HG02885 (cell line): ENCODE measurements around the gene HOXA5.

ENCODE experiments used
- ATAC-seq: cut with Tn5 transposase; IDR thresholded peaks from one replicate; pipeline ENCODE4 v1.9.1; 2021; ENCODE audit warnings: mild to moderate bottlenecking; ENCODE audit not compliant: unreplicated experiment, poor library complexity

Gene HOXA5

DNA sequence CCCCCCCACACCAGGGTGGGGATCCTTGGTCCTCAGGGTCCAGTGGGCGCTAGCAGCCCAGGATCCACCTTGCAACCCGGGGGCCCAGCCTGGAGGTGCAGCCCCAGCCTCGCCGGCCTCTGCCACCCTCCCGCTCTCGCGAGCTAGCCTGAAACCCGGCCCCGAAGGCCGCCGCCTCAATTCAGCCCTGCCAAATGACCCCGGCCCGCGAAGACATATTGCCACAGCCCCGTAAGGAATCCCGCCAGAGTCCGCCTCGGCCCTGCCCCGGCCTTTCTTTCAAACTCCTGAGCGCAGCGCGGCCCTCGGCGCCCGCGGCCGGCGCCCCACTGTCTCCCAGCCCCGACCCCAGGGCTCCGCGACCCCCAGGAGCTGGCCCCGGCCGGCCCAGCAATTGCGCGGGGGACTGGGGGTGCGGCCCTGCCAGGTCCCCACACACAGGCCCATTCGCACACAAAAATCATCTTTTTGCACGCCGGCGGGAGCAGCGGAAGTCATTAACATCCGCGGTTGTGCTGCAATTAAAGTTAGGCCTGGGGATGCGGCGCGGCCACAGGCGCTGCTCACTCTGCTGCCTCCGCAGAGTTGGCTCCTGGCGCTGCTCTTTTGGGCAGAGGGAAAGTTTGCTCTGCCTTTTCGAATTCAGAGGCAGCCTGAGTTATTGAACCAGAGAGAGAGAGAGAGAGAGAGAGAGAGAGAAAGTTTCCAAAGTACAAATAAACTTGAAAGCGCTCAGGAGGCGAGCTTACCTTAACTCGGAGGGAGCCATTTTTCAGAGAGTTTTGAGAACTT, 4.0 kb downstream of the HOXA5 start:
- no peak for ATAC-seq

DNA sequence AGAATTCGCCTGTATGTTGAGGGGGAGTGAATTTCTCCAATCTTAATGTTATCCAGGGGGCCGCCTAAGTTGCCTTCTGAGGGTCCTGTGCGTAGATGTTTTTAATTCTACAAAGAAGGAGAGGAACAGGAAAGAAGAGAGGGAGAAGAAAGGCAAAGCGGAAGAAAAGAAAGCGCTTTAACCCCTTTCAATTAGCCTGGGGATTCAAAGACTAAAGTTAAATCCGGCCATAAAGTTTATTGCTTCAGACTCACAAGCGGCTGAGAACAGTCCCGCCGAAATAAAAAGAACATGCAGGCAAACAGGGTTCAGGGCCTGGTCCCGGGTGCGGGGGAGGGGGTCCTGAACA, 4.5 kb downstream of the HOXA5 start:
- ATAC-seq, result no peak

DNA sequence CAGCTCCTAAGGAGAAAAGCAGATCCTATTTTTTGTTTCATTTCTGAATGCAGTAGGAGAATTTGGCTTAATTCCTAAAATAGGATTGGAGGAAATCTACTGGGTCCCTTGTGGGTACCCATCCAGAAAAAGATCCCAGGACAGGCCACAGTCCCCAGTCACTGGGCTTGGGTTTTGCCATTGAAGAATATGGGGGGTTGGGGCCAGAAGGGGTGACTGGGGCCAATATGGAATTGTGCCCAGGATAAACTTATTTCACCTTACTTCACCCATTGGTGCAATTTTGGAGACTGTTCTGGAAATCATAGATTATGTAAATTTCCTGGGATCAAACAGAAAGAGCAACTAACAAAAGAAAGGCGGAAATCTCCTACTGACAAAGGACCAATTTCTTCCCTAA, 5.0 kb downstream of the HOXA5 start:
- no peak for ATAC-seq

DNA sequence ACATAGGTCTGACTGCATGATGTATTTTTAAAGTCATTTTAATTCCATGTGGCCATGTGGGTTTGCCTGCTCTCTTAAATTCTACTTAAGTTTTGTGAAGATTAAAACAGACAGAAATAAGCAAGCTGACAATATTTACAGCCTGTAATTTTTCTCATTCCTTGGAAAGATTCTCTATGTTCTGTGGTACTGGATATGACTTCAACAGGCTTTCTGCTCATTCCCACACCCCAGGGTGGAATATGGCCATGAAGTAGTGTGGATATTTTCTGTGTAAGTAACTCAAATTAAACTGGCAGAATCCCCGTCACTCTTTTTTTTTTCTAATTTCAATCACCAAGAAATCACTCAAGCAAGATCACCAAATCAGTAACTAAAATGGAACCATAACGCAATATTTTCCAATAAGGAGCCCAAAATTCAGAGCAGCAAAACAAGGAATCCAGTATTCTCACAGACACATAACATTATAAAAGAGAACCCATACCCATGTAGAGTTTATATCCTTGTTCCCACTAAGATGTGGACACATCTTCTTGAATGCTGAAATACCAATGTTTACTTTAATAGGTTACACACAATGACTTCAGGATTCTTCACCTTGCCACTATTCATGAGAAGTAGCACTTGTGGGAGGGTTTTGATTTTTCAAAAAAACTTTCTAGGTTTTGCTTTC, 5.7 kb downstream of the HOXA5 start:
- ATAC-seq, result no peak

DNA sequence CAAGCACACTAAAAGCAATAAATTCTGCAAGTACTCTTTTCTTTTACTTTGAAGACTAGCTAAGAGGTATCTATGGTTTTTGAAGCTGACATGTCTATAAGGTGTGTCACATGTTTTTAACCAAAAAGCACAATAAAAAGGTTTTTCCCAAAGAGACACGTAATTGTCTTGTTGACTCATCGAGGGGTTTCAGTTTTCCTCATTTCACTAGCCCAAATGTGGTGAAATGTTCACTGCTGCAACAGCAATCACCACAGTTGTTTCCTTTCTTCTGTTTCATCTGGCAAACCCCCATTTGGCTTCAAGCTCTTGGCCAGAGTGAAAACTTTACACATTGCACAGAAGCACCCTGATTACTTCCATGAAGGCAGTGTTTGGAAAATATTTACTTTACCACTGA, 9.1 kb downstream of the HOXA5 start:
- peak; percentile 43 for ATAC-seq

DNA sequence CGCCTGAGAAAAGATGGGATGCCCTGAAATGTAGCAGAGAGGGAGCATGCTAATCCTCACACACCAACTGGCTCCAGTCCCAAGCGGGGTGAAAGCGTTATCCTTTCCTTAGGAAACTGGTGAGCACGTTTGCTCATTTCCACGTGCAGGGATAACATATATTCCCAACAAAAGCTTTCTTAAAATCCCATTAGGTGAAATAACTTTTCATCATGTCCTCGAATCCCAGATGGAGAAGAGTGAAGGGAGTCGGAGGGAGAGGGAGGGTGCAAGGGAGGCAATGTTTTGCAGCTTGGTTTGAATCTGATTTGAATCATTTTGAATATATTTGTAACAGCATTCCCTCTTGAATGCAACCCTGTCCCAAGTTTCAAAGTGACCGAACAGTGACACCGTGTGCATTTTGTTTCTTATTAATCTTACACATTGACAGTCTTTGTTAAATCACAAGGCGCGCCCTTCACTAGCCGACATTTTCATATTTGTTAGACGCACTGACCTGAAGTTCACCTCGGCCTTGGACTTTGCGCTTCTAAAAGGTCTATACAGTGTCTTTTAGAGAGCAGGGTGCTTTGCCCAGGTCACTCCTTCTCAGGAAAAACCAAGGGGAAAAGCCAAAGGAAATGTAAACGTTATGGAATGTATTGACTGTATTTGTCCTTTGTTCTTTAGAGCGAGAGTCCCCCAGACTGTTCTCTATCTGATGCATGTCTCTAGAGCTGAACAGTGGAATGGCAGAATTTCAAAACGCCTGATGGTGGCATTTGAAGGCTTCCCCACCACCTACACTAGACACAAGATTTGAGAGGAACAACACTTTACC, 9.9 kb downstream of the HOXA5 start:
- ATAC-seq, result no peak

DNA sequence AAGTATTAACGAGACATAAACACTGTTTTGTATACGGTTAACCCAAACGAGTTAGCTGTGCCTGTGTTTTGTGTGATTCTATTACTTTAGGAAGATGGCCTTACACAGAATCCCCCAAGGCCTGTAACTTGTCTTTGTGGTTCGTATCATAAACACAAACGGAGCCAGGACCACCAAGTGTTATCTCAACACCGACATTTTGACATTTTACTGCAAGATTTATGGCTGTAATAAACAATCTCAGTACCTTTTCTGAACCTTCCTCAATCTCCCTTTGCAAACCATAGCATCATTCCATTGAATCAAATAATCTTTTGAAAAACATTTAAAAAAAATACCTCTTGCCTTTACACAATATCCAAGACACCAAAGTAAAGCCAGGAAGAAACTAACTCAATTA, 10.5 kb downstream of the HOXA5 start:
- ATAC-seq, result no peak

DNA sequence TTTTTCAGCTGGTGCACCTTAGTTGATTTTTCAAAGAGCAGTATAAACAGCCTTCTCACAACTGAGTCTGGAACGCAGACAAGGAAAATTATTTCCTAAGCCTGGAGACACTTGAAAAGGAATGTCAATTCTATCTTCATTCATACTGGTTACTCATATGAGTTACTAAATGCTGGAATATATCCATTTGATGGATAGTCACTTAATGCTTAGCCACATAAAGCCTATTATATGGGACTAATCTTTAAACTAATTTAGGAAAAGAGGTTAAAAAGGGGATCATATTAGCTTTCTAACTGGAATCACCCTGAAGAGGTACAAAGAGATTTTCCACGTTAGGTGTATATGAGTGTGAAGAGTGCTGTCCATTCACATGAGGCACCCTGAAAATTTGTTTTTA, 11.3 kb downstream of the HOXA5 start:
- no peak for ATAC-seq

DNA sequence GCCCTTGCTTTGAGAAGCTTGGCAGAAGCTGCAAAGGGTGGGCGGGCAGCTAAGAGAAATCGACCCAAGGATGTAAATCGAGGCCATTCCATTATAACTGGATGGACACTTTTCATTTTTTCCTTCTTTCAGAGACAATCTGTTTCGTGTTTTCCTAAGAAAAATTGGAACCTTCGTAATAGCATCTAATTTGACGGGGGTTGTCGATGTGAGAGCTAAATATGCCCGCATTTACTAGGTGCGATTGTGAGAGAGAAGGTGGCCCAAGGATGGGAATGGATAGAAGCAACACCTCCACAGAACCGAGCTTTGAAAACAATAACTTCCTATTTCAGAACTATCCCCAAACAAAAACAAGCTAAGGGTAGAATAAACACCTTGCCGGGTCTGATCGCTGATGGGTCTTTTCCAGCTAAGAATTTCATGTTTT, 12.1 kb downstream of the HOXA5 start:
- no peak for ATAC-seq

DNA sequence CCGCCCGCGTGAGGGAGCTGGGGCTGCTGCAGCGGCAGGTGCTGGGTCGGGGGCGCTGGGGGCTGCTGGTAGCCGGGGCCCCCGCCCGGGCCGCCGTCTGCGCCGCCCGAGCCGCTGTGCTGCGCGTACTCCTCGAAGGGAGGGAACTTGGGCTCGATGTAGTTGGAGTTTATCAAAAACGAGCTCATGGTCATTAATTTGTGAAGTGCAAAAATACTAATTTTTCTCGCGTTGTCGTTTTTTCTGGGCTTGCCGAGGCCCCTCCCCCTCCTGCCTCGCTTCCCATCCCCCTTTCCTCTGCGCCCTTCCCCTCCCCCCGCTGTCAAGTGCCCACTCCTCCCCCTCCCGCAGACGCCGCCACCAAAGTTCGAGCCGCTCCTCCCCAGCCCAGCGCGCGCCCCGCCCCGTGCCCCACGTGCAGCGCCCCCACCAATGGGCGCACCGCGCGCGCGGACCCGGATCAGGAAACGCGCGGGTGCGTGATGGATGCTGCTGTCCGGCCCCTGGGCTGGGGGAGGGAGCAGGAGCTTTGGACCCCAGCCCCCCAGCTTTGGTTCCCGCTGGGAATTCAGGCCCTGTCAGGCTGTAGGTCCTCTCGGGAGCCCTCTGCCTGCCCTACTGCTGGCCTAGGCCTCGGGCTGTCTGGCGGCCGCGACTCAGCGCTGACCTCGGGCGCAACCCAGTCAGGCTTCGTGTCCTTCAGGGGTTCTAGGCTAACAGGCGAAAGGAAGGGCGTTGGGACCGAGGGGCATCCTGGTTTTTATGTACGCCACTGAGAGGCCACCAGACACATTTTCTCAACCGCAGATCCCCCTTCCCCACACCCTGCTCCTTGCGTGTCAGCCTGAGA, 12.7 kb downstream of the HOXA5 start, which contains the start of gene HOXA4:
Gene HOXA4, minus strand, starts transcription at position 218 of the 850 bp plus-strand sequence. Its CDS starts 24 bp downstream, at position 194.
- ATAC-seq, result peak; percentile 71

DNA sequence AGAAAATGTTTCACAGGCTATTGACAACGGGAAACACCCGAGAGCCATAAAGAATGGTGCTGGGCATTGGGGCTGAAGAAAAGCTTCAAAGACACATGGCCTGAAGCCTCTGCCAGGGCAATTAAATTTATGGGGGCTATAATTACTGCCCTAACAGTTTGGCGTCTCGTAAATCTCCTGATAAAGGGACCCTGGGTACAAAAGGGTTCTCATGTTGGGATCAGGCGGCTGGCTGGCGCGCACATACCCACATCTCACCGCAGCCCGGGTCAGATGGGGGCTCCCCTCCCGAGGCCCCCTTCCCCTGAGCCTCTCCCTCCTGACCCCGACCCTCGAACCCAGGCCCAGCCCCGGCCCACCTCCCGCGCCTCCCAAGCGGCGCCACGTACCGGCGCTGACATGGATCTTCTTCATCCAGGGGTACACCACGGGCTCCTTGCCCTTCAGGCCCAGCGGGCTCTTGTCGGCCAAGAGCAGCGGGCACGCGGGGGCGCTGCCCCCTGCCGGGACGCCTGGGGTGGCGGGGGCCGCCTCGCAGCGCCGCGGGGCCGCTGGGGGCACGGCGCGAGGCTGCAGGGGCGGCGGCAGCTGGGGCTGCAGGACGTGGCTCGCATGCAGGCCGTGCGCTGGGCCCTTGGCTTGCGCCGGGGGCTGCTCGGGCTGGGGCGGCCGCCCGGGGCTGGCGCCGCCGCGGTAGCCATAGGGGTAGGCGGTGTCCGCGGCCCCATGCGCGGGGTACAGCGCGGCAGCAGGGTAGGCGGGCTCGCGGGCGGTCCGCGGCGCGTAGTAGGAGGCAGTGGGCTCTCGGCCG, 13.5 kb downstream of the HOXA5 start:
- peak; percentile 23 for ATAC-seq

DNA sequence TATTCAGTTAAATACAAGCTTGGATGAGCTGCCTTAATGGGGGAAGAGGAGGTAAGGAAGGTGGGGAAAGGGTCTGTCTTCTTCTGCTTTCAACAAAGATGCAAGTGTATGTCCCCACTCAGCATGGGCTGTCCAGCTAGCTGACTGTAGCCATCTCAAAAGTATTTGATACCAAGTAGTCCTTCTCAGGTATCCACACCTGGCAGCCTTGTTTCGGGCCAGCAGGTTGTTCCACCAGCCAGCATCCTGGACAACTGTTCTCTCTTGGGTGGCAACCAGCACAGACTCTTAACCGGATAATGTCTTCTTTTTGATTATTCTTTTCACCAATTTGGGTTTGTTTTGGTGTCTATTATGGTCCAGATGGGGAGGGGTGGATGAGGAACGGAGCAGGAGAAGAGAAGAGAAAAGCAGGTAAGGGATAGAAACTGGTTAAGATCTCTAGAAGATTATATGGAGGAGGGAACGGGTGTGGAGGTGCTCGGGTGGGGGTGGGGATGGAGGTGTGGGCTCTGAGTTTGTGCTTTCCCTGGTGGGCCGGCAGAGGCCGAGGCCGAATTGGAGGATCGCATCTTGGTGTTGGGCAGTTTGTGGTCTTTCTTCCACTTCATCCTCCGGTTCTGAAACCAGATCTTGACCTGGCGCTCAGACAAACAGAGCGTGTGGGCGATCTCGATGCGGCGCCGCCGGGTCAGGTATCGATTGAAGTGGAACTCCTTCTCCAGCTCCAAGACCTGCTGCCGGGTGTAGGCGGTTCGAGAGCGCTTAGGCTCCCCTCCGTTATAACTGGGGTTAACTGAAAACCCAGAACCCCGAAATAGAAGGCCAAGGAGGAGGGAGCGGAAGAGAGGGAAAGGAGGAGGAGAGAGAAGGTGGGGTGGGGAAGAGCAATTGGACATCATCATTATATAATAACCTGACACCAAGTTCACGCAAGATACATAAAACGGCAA, 14.4 kb downstream of the HOXA5 start:
- ATAC-seq, result no peak

DNA sequence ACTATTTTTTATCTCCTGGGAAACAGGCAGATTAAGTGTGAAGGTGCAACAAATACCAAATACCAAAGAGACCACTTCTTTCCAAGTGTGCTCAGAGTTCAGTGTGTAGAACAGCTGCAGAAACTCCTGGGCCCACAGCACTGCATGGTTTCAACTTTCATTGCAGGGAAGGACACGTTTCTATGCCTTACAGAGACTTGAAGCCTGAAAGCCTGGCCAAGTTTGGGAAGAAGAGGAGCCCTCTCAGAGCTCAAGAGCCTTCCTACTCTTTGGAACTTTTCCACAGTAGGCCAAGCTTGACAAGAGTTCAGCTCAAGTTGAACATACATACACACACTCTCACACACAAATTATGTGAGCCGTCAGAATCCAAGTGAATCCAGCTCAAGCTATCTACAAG, 15.4 kb downstream of the HOXA5 start:
- no peak for ATAC-seq

DNA sequence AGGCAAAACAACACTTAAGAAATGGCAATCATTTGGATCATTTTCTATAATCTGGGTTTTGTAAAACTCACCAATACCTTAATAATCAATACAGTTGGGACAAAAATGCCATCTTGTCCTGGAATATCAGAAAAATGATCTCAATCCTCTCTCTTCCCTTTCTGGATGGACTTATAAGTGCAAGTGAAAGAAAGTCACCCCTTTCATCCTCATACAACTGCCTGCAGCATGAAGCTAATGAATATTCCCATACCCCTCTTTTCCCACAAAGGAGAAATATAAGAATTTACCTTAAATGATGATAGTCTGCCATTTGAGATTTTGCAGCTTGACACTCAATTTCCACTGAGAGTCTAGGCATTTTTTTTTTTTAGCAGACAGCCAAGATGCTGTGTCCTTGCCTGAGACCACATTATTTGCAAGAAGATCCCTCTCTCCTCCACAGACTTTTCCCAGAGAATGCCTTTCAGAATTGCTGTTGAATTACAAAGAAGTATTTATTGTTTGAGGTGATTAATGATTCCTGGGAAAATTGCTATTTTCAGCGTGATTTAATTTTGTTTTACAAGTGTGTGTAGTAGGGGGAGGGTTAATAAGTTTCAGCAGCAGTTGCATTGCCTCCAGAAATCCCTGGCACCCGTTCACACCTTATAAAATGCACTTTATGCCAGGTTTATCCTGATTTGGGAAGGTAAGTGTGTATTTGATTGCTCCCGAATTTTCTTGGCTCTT, 16.7 kb downstream of the HOXA5 start:
- ATAC-seq, result no peak

DNA sequence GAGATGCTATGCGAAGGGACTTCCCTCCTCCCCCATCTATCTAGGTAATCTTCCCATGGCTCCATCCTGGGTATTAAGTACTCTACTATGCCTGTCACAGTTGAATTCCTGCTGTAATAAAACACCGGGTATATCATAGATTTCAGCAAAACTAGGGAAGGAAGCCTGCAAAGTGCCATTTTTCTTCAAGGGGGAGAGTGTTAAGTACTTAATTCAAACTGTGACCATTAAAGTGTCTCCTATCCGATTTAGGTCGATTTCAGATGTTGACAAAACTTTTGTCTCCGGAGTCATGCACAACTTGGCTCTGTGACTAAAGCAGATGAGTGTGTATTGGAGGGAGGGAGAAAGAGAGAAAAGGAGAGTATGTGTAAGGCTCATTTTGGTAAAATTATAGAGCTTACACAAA, 17.5 kb downstream of the HOXA5 start:
- ATAC-seq, result no peak

DNA sequence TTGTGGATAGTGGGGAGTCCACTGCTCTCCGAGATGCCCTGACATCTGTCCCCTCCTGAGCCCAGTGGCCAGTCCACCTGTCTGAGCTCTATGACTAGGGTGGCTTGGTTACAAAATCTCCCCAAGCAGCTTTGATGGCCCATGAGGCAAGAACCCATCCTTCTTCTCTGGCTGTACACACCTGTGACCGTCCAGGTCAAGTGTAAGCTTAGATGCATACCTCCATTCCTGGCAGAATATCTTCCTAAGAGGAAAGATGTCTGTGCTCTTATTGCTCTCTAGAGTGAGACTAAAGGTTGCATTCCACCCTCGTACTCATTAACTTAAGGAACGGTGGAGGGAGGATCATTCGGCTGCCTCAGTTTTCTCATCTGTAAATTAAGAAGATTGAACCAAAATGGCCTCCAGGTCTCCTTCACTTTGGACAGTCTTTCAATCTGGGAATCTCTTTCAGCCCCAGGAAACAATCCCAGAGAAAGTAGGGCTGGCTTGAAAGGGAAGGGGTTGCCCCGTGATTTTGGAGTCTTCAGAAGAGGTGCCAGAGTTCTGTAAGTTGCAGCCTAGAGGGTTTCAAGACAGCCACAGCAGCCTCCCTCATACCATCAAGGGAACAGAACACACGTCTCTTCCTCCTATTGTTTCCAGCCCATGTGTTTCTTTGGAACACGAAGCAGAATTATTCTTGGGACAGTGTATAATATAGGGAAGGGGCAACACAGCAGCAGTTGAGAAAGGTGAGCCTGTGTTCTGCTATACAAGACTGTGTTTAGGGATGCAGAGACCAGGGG, 18.4 kb downstream of the HOXA5 start:
- no peak for ATAC-seq
